Endothelial cell of umbilical vein (primary cell): ENCODE measurements around the gene TGFBR2. TPM values are rescaled to one million over a fixed set of nuclear protein-coding genes. Genes with fewer than 3 reads are reported as not detected.

Experiments used
- BruUV-seq: library from RNA; stranded (reverse); fragments of 400-500 nt; replicated peaks from 2 replicates; lab custom pipeline; 2021; lab: Mats Ljungman, UMichigan
- CTCF ChIA-PET: fragments of 300-600, 350-600 bp; sonication (Branson Sonifier 250); formaldehyde crosslinking; loops from one replicate; lab custom pipeline; 2021; ENCODE audit warnings: antibody characterized with exemption, inconsistent platforms; lab: Charles Lee
- POLR2A ChIA-PET: fragments of 300-600, 350-600 bp; sonication (Branson Sonifier 250); formaldehyde crosslinking; loops from one replicate; lab custom pipeline; 2021; ENCODE audit warnings: antibody characterized with exemption, inconsistent platforms; lab: Charles Lee
- DNase-seq: peaks from one replicate; pipeline ENCODE4 v3.0.0-alpha.2; 2011; ENCODE audit warnings: low read depth, low spot score
- FAIRE-seq: peaks from 2 replicates; lab custom pipeline; 2011; peaks lifted over from hg19 to GRCh38; lab: Jason Lieb, UNC
- H2AFZ ChIP-seq: 2 replicates; pipeline ENCODE4 v1.6.0; 2012; ENCODE audit warnings: low read depth, low read length, control low read depth, inconsistent platforms
- H3K27ac ChIP-seq: 2 replicates; pipeline ENCODE4 v1.5.1; 2011; ENCODE audit warnings: low read depth, mild to moderate bottlenecking, control low read depth, low read length, moderate library complexity; ENCODE audit not compliant: insufficient read depth
- H3K27me3 ChIP-seq, 2 experiments: 2 replicates each; pipeline versions ENCODE4 v1.6.0 to v1.6.1; 2011; ENCODE audit warnings: low read length in 2 of 2, mixed read lengths in 1 of 2; ENCODE audit not compliant: control insufficient read depth in 2 of 2, insufficient read depth in 2 of 2
- H3K36me3 ChIP-seq, 2 experiments: 2 replicates in 1 of 2; 3 replicates in 1 of 2; pipeline ENCODE4 v1.5.1; 2011; ENCODE audit warnings: low read length in 2 of 2, mild to moderate bottlenecking in 1 of 2, moderate library complexity in 1 of 2; ENCODE audit not compliant: control insufficient read depth in 2 of 2, insufficient read depth in 2 of 2; ENCODE audit errors: extremely low read depth in 1 of 2
- H3K4me1 ChIP-seq: 3 replicates; pipeline ENCODE4 v1.5.1; 2011; ENCODE audit warnings: mild to moderate bottlenecking, low read length; ENCODE audit not compliant: control insufficient read depth, insufficient read depth; ENCODE audit errors: extremely low read depth
- H3K4me2 ChIP-seq: 2 replicates; pipeline ENCODE4 v1.6.1; 2011; ENCODE audit warnings: low read length, control low read depth, mixed read lengths; ENCODE audit not compliant: insufficient read depth
- H3K4me3 ChIP-seq, 3 experiments: fragments of 200-600 bp in 1 of 3; sonication (generic), shearing (Covaris generic) in 1 of 3; replicated peaks in 1 of 3; 2 replicates each; pipeline ENCODE4 v1.5.1; 2011 to 2016; ENCODE audit warnings: control low read depth in 3 of 3, low read length in 3 of 3, mild to moderate bottlenecking in 2 of 3, inconsistent platforms in 1 of 3, low read depth in 1 of 3, moderate library complexity in 1 of 3; ENCODE audit not compliant: insufficient read depth in 1 of 3
- H3K79me2 ChIP-seq: 2 replicates; pipeline ENCODE4 v1.6.0; 2012; ENCODE audit warnings: low read length, inconsistent platforms; ENCODE audit not compliant: control insufficient read depth, insufficient read depth
- H3K9ac ChIP-seq: replicated peaks from 2 replicates; pipeline ENCODE3; 2011; ENCODE audit warnings: low read length, control low read depth; ENCODE audit not compliant: insufficient read depth; ENCODE audit errors: extremely low read depth
- H3K9me1 ChIP-seq: replicated peaks from 3 replicates; pipeline ENCODE4 v1.6.0; 2011; ENCODE audit warnings: mild to moderate bottlenecking, low read length; ENCODE audit not compliant: control insufficient read depth, insufficient read depth; ENCODE audit errors: extremely low read depth
- H3K9me3 ChIP-seq: replicated peaks from 2 replicates; pipeline ENCODE4 v1.5.1; 2012; ENCODE audit warnings: low read length, inconsistent platforms; ENCODE audit not compliant: control insufficient read depth, insufficient read depth
- H4K20me1 ChIP-seq: replicated peaks from 2 replicates; pipeline ENCODE3; 2011; ENCODE audit warnings: mild to moderate bottlenecking, low read length; ENCODE audit not compliant: control insufficient read depth, insufficient read depth; ENCODE audit errors: extremely low read depth
- FOS ChIP-seq: IDR thresholded peaks from 2 replicates; pipeline ENCODE4 v1.6.1; 2011; ENCODE audit warnings: mild to moderate bottlenecking, low read length, moderate library complexity, borderline replicate concordance; ENCODE audit not compliant: insufficient read depth
- GATA2 ChIP-seq: IDR thresholded peaks from 2 replicates; pipeline ENCODE4 v1.7.0; 2011; ENCODE audit warnings: low read depth, mild to moderate bottlenecking, moderate library complexity, mixed read lengths, low read length; ENCODE audit not compliant: insufficient read length, insufficient read depth
- JUN ChIP-seq: IDR thresholded peaks from 2 replicates; pipeline ENCODE4 v1.6.1; 2011; ENCODE audit warnings: borderline replicate concordance, low read depth; ENCODE audit not compliant: insufficient read length, insufficient read depth
- POLR2A ChIP-seq: IDR thresholded peaks from 2 replicates; pipeline ENCODE4 v1.6.1; 2012; ENCODE audit warnings: low read depth, mild to moderate bottlenecking, control low read depth, low read length
- POLR2AphosphoS5 ChIP-seq: IDR thresholded peaks from 2 replicates; pipeline ENCODE4 v1.6.1; 2012; ENCODE audit warnings: low read depth, mild to moderate bottlenecking, control low read depth, low read length, moderate library complexity; ENCODE audit not compliant: insufficient read depth
- dilution Hi-C: fragments of 300-500 bp; cut with MboI; formaldehyde crosslinking; loops from one replicate; pipeline ENCODE4 v1.15.0; 2019; ENCODE audit warnings: low sequenced_read_pairs; ENCODE audit not compliant: extremely low pct_ligation_motif_present
- intact Hi-C: fragments of 100-400 bp; cut with micrococcal nuclease; formaldehyde crosslinking; loops from one replicate; pipeline ENCODE4 v1.10.0; 2022
- polyA plus RNA-seq, 4 experiments: library from polyadenylated mRNA; depleted of rRNA in 3 of 4; stranded (reverse) in 3 of 4; unstranded in 1 of 4; fragments of >200 nt; gene quantifications; 2 replicates each; pipeline versions ENCODE4 v1.2.1 to v1.2.3, GENCODE V29; 2011 to 2012; ENCODE audit warnings: missing spikeins in 1 of 4
- total RNA-seq: library from RNA; stranded (reverse); gene quantifications from 2 replicates; pipeline ENCODE4 v1.2.3, GENCODE V29; 2021

The TGFBR2 gene
- total and polyA plus RNA-seq, 2 donors (not counting 3 experiments of a cell fraction or from before 2014, with no cell fraction given): 227 to 250 TPM

- Histone ChIP-seq H3K4me1 (peaks cover 86% of the 10 kb centered on the region), H3K9me3 (no peaks in the 10 kb centered on the region), H3K27me3 (no peaks in the 10 kb centered on the region), H3K4me2 (peak overlapping the region; percentile 21), H3K27ac (peak overlapping the region; percentile 34), H3K36me3 (peaks cover 9 to 18% of the 10 kb centered on the region in 2 experiments), H3K9ac (no peak overlapping the region), H4K20me1 (peaks cover 8% of the 10 kb centered on the region), H3K9me1 (no peaks in the 10 kb centered on the region), H3K4me3 (no peak overlapping the region), H3K79me2 (peaks cover 98% of the 10 kb centered on the region), H2AFZ (no peak overlapping the region)
- no TSS peak for BruUV-seq
- FAIRE-seq: no peak
- peak; percentile 64 for DNase-seq
- peak; percentile 40 for TF ChIP-seq POLR2AphosphoS5
- no peak for TF ChIP-seq GATA2
- ChIA-PET POLR2A (interaction anchor here (1.0 to 1.4 kb wide), 2 partner anchors 10 to 19 kb away, joined by 3 to 4 read pairs; partner anchors contain the start of gene TGFBR2), CTCF (interaction anchor here (0.9 to 1.7 kb wide), 4 partner anchors 15 to 426 kb away, joined by 3 to 5 read pairs (median 4); partner anchors contain the start of gene TGFBR2)
- dilution Hi-C loops (no loop called here), intact Hi-C loops (loop anchor here (1.0 to 5.0 kb wide), 3 partner anchors 9 to 513 kb away; no protein-coding TSS in a partner anchor)
These were observed 19.4 kb downstream of the TGFBR2 start for GRCh38 chr3:30625541-30626438.

DNA sequence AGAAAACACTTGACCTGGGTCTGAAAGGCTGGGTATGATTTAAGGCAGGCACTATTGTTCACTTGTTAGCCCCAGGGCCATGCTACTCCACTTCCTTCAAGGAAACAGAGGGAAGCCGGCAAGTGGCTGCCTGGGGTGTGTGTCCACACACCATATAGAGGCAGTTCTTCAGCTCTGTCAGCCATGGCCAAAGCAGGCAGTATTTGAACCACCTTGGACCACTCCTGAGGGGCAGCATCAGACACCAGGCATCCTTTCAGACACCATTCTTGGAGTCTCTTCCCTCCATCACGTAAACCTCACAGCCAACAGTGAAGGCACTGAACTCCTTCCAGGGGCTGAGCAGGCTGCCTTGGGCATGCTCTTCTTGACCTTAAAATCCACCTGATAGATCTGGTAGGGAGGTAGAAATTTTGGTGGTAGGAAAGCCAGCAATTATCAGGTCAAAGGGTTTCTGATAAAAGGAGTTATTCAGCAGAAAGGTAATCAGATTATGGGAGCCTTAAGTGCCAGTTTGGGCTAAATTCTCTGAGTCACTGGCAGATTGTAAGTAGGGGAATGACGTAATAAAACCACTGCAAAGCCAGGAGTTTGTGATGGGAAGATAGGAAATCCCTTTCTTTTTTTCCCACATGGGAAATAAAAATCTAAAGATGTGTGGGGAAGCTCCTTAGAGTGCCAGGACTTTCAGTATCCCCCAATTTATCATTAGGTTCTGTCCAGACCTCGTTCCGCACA is 20.2 kb downstream of the TGFBR2 start:
- Histone ChIP-seq H3K9me3 (no peaks in the 10 kb centered on the region), H3K79me2 (peaks cover 99% of the 10 kb centered on the region), H3K4me3 (no peak overlapping the region), H3K27me3 (no peaks in the 10 kb centered on the region), H2AFZ (no peak overlapping the region), H3K9me1 (no peaks in the 10 kb centered on the region), H3K4me1 (peaks cover 88% of the 10 kb centered on the region), H3K4me2 (no peak overlapping the region), H4K20me1 (peaks cover 8% of the 10 kb centered on the region), H3K27ac (peak overlapping the region; percentile 34), H3K9ac (no peak overlapping the region), H3K36me3 (peaks cover 9 to 18% of the 10 kb centered on the region in 2 experiments)
- ChIA-PET CTCF (no interaction called here), POLR2A (no interaction called here)
- TF ChIP-seq GATA2: peak; percentile 15
- peak; percentile 58 for TF ChIP-seq JUN
- no peak for TF ChIP-seq FOS
- TF ChIP-seq POLR2A: no peak
- FAIRE-seq (no peak), DNase-seq (no peak)
- dilution Hi-C loops: no loop called here
- BruUV-seq: no TSS peak
- intact Hi-C loops: loop anchor here (1.0 to 5.0 kb wide), 2 partner anchors 108 to 514 kb away; no protein-coding TSS in a partner anchor
